Fibroblast of villous mesenchyme (primary cell): ENCODE measurements around the gene SMAD5. TPM values are rescaled to one million over a fixed set of nuclear protein-coding genes. Genes with fewer than 3 reads are reported as not detected.
A peak's percentile ranks its signal among the peaks of the same experiment; 100 is the strongest.

Experiments
- DNase-seq: peaks from one replicate; pipeline ENCODE4 v3.0.0-alpha.2; 2010; ENCODE audit warnings: low read depth
- H3K4me3 ChIP-seq: 2 replicates; pipeline ENCODE4 v1.5.1; 2011; ENCODE audit warnings: low read depth, mild to moderate bottlenecking, low read length
- CTCF ChIP-seq: IDR thresholded peaks from 2 replicates; pipeline ENCODE4 v1.5.1; 2012; ENCODE audit warnings: low read depth, mild to moderate bottlenecking, low read length; ENCODE audit not compliant: insufficient read depth
- total RNA-seq: library from RNA; depleted of rRNA; stranded (reverse); fragments of >200 nt; gene quantifications from 2 replicates; pipeline ENCODE4 v1.2.3, GENCODE V29; 2012

The SMAD5 gene
- total RNA-seq, 1 donor: 85.1 TPM

GRCh38 chr5:136149891-136150290 is 17.2 kb downstream of the SMAD5 start:
- no peak overlapping the region for H3K4me3 ChIP-seq
- peak; percentile 26 for DNase-seq
- TF ChIP-seq CTCF: no peak

GRCh38 chr5:136153581-136154236 is 21.1 kb downstream of the SMAD5 start:
- no peak for TF ChIP-seq CTCF
- DNase-seq: no peak
- no peak overlapping the region for H3K4me3 ChIP-seq

- no peak for TF ChIP-seq CTCF
- H3K4me3 ChIP-seq: no peak overlapping the region
- no peak for DNase-seq
Observed at GRCh38 chr5:136155078-136155477, 22.4 kb downstream of the SMAD5 start.

GRCh38 chr5:136155761-136156160 is 23.1 kb downstream of the SMAD5 start:
- no peak for DNase-seq

GRCh38 chr5:136157514-136157913 is 24.9 kb downstream of the SMAD5 start:
- no peak for DNase-seq
- TF ChIP-seq CTCF: no peak
- H3K4me3 ChIP-seq: no peak overlapping the region

More at GRCh38 chr5:136155761-136156160, 23.1 kb downstream of the SMAD5 start:
- no peak for TF ChIP-seq CTCF
- no peak overlapping the region for H3K4me3 ChIP-seq

GRCh38 chr5:136159457-136159856 is 26.8 kb downstream of the SMAD5 start:
- no peak for TF ChIP-seq CTCF
- DNase-seq: no peak
- H3K4me3 ChIP-seq: no peak overlapping the region

- no peak for DNase-seq
- H3K4me3 ChIP-seq: no peak overlapping the region
- no peak for TF ChIP-seq CTCF
Observed at GRCh38 chr5:136162008-136162407, 29.4 kb downstream of the SMAD5 start.
